ENCODE measurements around the gene GALNT15.

The GALNT15 gene

GRCh38 chr3:16174389-16174788 is at the start of gene GALNT15:
GALNT15 (plus strand) TSS chr3:16174680; CDS start chr3:16175152, 472 bp downstream.
- H3K27ac ChIP-seq: no peak within 1 kb of the TSS
- no peak for TF ChIP-seq ZFX (IDR thresholded peaks at IDR 0.05)
- no peak for TF ChIP-seq CTCF (conservative IDR thresholded peaks at IDR 0.05)

- TF ChIP-seq ZFX (IDR thresholded peaks at IDR 0.05) (no peak), CTCF (conservative IDR thresholded peaks at IDR 0.05) (no peak)
- no peak overlapping the region for H3K27ac ChIP-seq
Measured at GRCh38 chr3:16126634-16127033, 47.8 kb upstream of the GALNT15 start.

GRCh38 chr3:16127249-16127648 is 47.2 kb upstream of the GALNT15 start:
- TF ChIP-seq CTCF (conservative IDR thresholded peaks at IDR 0.05) (no peak), ZFX (IDR thresholded peaks at IDR 0.05) (no peak)
- no peak overlapping the region for H3K27ac ChIP-seq

- H3K27ac ChIP-seq: no peak overlapping the region
- no peak for TF ChIP-seq ZFX (IDR thresholded peaks at IDR 0.05)
- no peak for TF ChIP-seq CTCF (conservative IDR thresholded peaks at IDR 0.05)
Measured at GRCh38 chr3:16130066-16130465, 44.4 kb upstream of the GALNT15 start.

- no peak overlapping the region for H3K27ac ChIP-seq
- TF ChIP-seq ZFX (IDR thresholded peaks at IDR 0.05) (no peak), CTCF (conservative IDR thresholded peaks at IDR 0.05) (no peak)
Measured at GRCh38 chr3:16132190-16132589, 42.3 kb upstream of the GALNT15 start.

- TF ChIP-seq CTCF (conservative IDR thresholded peaks at IDR 0.05): no peak
- TF ChIP-seq ZFX (IDR thresholded peaks at IDR 0.05): no peak
- H3K27ac ChIP-seq: no peak overlapping the region
Measured at GRCh38 chr3:16132928-16133327, 41.6 kb upstream of the GALNT15 start.

- TF ChIP-seq CTCF (conservative IDR thresholded peaks at IDR 0.05) (no peak), ZFX (IDR thresholded peaks at IDR 0.05) (no peak)
- no peak overlapping the region for H3K27ac ChIP-seq
Measured at GRCh38 chr3:16134173-16134928, 40.1 kb upstream of the GALNT15 start.
